GM23338 (cell line): ENCODE data around the gene TRIM21. TPM values are rescaled to one million over a fixed set of nuclear protein-coding genes. Genes with fewer than 3 reads are reported as not detected.

Experiments used
- ATAC-seq: fragments of 200-7000 bp; cut with Tn5 transposase; 3 replicates; pipeline ENCODE4 v1.9.1; 2020
- DNase-seq: peaks from one replicate; pipeline ENCODE4 v3.0.0-alpha.2; 2015; ENCODE audit warnings: low spot score
- H2AFZ ChIP-seq: fragments of 200-600 bp; sonication (generic); 2 replicates; pipeline ENCODE4 v1.8.0; 2016; ENCODE audit warnings: antibody characterized with exemption, mild to moderate bottlenecking, moderate library complexity
- H3F3A ChIP-seq: fragments of 200-600 bp; sonication (generic); replicated peaks from 2 replicates; pipeline ENCODE4 v1.8.0; 2017; ENCODE audit warnings: antibody characterized with exemption, mixed run types, low read depth
- H3K27ac ChIP-seq: fragments of 200-600 bp; sonication (generic); 2 replicates; pipeline ENCODE4 v1.6.1; 2016; ENCODE audit warnings: low read depth
- H3K27me3 ChIP-seq: fragments of 200-600 bp; sonication (generic); 2 replicates; pipeline ENCODE4 v1.8.0; 2016; ENCODE audit warnings: mild to moderate bottlenecking, mixed run types, moderate library complexity; ENCODE audit not compliant: insufficient read depth
- H3K36me3 ChIP-seq: fragments of 200-600 bp; sonication (generic); 2 replicates; pipeline ENCODE4 v1.8.0; 2016; ENCODE audit warnings: mild to moderate bottlenecking; ENCODE audit not compliant: insufficient read depth
- H3K4me1 ChIP-seq: fragments of 200-600 bp; sonication (generic); 2 replicates; pipeline ENCODE4 v1.8.0; 2016; ENCODE audit warnings: mild to moderate bottlenecking, moderate library complexity; ENCODE audit not compliant: insufficient read depth
- H3K4me2 ChIP-seq: fragments of 200-600 bp; sonication (generic); 2 replicates; pipeline ENCODE4 v1.7.1; 2017; ENCODE audit warnings: mixed run types
- H3K4me3 ChIP-seq: fragments of 200-600 bp; sonication (generic); 2 replicates; pipeline ENCODE4 v1.6.1; 2016; ENCODE audit warnings: mixed run types
- H3K79me2 ChIP-seq: fragments of 200-600 bp; sonication (generic); replicated peaks from 2 replicates; pipeline ENCODE4 v1.8.0; 2017; ENCODE audit warnings: mild to moderate bottlenecking; ENCODE audit not compliant: insufficient read depth
- H3K9me2 ChIP-seq: fragments of 200-600 bp; sonication (generic); 2 replicates; pipeline ENCODE4 v1.8.0; 2017; ENCODE audit not compliant: insufficient read depth
- H4K20me1 ChIP-seq: fragments of 200-600 bp; sonication (generic); replicated peaks from 2 replicates; pipeline ENCODE4 v1.8.0; 2017; ENCODE audit warnings: mild to moderate bottlenecking; ENCODE audit not compliant: insufficient read depth
- H3K27ac Mint-ChIP-seq: 2 replicates; pipeline ENCODE4 v1.8.0; 2020; ENCODE audit warnings: inconsistent platforms, mild to moderate bottlenecking, moderate library complexity, mixed read lengths
- H3K27me3 Mint-ChIP-seq: 3 replicates; pipeline ENCODE4 v1.8.0; 2022; ENCODE audit warnings: low read depth, mild to moderate bottlenecking, moderate library complexity, mixed read lengths, inconsistent platforms; ENCODE audit not compliant: insufficient read depth, poor library complexity
- H3K36me3 Mint-ChIP-seq: 3 replicates; pipeline ENCODE4 v1.8.0; 2021; ENCODE audit warnings: low read depth, mild to moderate bottlenecking, inconsistent platforms, moderate library complexity, mixed read lengths
- H3K4me1 Mint-ChIP-seq: 3 replicates; pipeline ENCODE4 v1.8.0; 2020; ENCODE audit warnings: mild to moderate bottlenecking, inconsistent platforms, mixed read lengths
- H3K4me3 Mint-ChIP-seq: 3 replicates; pipeline ENCODE4 v1.8.0; 2021; ENCODE audit warnings: moderate library complexity, mild to moderate bottlenecking, inconsistent platforms, mixed read lengths
- H3K9me3 Mint-ChIP-seq: 3 replicates; pipeline ENCODE4 v1.8.0; 2020; ENCODE audit warnings: moderate library complexity, mild to moderate bottlenecking, inconsistent platforms, mixed read lengths
- CREB1 ChIP-seq: fragments of 250-450 bp; sonication (Bioruptor Pico); IDR thresholded peaks from 2 replicates; pipeline ENCODE4 v1.5.0; 2020; ENCODE audit warnings: low read depth, mild to moderate bottlenecking, moderate library complexity
- CTCF ChIP-seq, 2 experiments: fragments of 200-600 bp in 1 of 2; sonication (generic) in 1 of 2; conservative IDR thresholded peaks; 2 replicates each; pipeline versions ENCODE4 v1.5.1 to v1.6.1; 2016 to 2017; ENCODE audit warnings: antibody characterized with exemption in 2 of 2, low read depth in 2 of 2, mild to moderate bottlenecking in 2 of 2, moderate library complexity in 1 of 2
- ETS1 ChIP-seq: IDR thresholded peaks from 2 replicates; pipeline ENCODE4 v1.6.1; 2016; ENCODE audit warnings: antibody characterized with exemption
- EZH2 ChIP-seq: fragments of 200-600 bp; sonication (generic); IDR thresholded peaks from one replicate; pipeline ENCODE4 v1.8.0; 2017; ENCODE audit warnings: antibody characterized with exemption, mild to moderate bottlenecking, low read depth; ENCODE audit not compliant: unreplicated experiment
- EZH2phosphoT487 ChIP-seq: fragments of 200-600 bp; sonication (generic); IDR thresholded peaks from one replicate; pipeline ENCODE4 v1.8.1; 2018; ENCODE audit warnings: antibody characterized with exemption; ENCODE audit not compliant: unreplicated experiment
- JUNB ChIP-seq: IDR thresholded peaks from one replicate; pipeline ENCODE4 v1.6.1; 2016; ENCODE audit warnings: antibody characterized with exemption; ENCODE audit not compliant: unreplicated experiment
- NANOG ChIP-seq: IDR thresholded peaks from 2 replicates; pipeline ENCODE4 v1.6.1; 2016; ENCODE audit warnings: antibody characterized with exemption, borderline replicate concordance
- POLR2AphosphoS5 ChIP-seq: IDR thresholded peaks from 2 replicates; pipeline ENCODE4 v1.6.1; 2016; ENCODE audit warnings: antibody characterized with exemption, low read depth
- REST ChIP-seq: IDR thresholded peaks from one replicate; pipeline ENCODE4 v1.6.1; 2018; ENCODE audit warnings: antibody characterized with exemption; ENCODE audit not compliant: unreplicated experiment
- STAT1 ChIP-seq: IDR thresholded peaks from one replicate; pipeline ENCODE4 v1.6.1; 2016; ENCODE audit warnings: antibody characterized with exemption; ENCODE audit not compliant: unreplicated experiment
- ZNF114 ChIP-seq: fragments of 250-450 bp; sonication (Bioruptor Pico); IDR thresholded peaks from 2 replicates; pipeline ENCODE4 v1.5.0; 2020; ENCODE audit warnings: mild to moderate bottlenecking, moderate library complexity
- ZNF331 ChIP-seq: fragments of 250-450 bp; sonication (Bioruptor Pico); IDR thresholded peaks from 2 replicates; pipeline ENCODE4 v1.5.0; 2020; ENCODE audit warnings: low read depth, mild to moderate bottlenecking, moderate library complexity
- ZNF462 ChIP-seq: fragments of 250-450 bp; sonication (Bioruptor Pico); IDR thresholded peaks from 2 replicates; pipeline ENCODE4 v1.5.0; 2020; ENCODE audit warnings: mild to moderate bottlenecking, moderate library complexity
- polyA plus RNA-seq: library from polyadenylated mRNA; unstranded; fragments of >200 nt; fragmentation: Nextera tagmentation; extraction: Ambion mirVana; gene quantifications from 2 replicates; pipeline ENCODE4 v1.2.1, GENCODE V29; 2016
- total RNA-seq: library from RNA; depleted of rRNA; stranded (reverse); fragments of >200 nt; shearing (Covaris generic); gene quantifications from 2 replicates; pipeline ENCODE4 v1.2.3, GENCODE V29; 2014

The TRIM21 gene
- total and polyA plus RNA-seq, 2 experiments from 2014 or later = 12.7 to 18.3 TPM

GRCh38 chr11:4381901-4382300, 11.6 kb downstream of the TRIM21 start:
- H3K27me3 ChIP-seq = no peaks in the 10 kb centered on the region
- H3K27me3 Mint-ChIP-seq = peaks cover 4% of the 10 kb centered on the region
- no peaks in the 10 kb centered on the region for H3F3A ChIP-seq
- H3K36me3 Mint-ChIP-seq = peaks cover 17% of the 10 kb centered on the region
- no peak overlapping the region for H3K27ac Mint-ChIP-seq
- no peak overlapping the region for H2AFZ ChIP-seq
- no peaks in the 10 kb centered on the region for H4K20me1 ChIP-seq
- no peak for ATAC-seq
- no peaks in the 10 kb centered on the region for H3K4me1 ChIP-seq
- no peaks in the 10 kb centered on the region for H3K9me3 Mint-ChIP-seq
- H3K4me1 Mint-ChIP-seq = no peaks in the 10 kb centered on the region
- H3K36me3 ChIP-seq = no peaks in the 10 kb centered on the region
- TF ChIP-seq CTCF (conservative IDR thresholded peaks at IDR 0.05; ENCODE audit: low read depth in 2 of 2) (no peak), JUNB (no peak), ZNF114 (no peak), CREB1 (no peak), STAT1 (no peak), REST (no peak), NANOG (no peak), ETS1 (no peak), ZNF462 (CRISPR knock-in tag) (no peak), EZH2phosphoT487 (no peak), EZH2 (no peak), POLR2AphosphoS5 (no peak), ZNF331 (CRISPR knock-in tag) (no peak)
- H3K4me3 ChIP-seq = no peak overlapping the region
- H3K27ac ChIP-seq = no peak overlapping the region
- H3K4me2 ChIP-seq = no peak overlapping the region
- H3K79me2 ChIP-seq = no peaks in the 10 kb centered on the region
- no peaks in the 10 kb centered on the region for H3K9me2 ChIP-seq
- no peak overlapping the region for H3K4me3 Mint-ChIP-seq
- DNase-seq = no peak
